ENCODE measurements around the gene C1orf87. TPM values are rescaled to one million over a fixed set of nuclear protein-coding genes. Genes with fewer than 3 reads are reported as not detected.
"Not testable (repeated sequence)": the region's sequence is repeated elsewhere in the genome, so short reads cannot be mapped to it uniquely, and the experiment has no call there.

C1orf87 gene
- total RNA-seq, 2 experiments from 2014 or later, result not detected

DNA sequence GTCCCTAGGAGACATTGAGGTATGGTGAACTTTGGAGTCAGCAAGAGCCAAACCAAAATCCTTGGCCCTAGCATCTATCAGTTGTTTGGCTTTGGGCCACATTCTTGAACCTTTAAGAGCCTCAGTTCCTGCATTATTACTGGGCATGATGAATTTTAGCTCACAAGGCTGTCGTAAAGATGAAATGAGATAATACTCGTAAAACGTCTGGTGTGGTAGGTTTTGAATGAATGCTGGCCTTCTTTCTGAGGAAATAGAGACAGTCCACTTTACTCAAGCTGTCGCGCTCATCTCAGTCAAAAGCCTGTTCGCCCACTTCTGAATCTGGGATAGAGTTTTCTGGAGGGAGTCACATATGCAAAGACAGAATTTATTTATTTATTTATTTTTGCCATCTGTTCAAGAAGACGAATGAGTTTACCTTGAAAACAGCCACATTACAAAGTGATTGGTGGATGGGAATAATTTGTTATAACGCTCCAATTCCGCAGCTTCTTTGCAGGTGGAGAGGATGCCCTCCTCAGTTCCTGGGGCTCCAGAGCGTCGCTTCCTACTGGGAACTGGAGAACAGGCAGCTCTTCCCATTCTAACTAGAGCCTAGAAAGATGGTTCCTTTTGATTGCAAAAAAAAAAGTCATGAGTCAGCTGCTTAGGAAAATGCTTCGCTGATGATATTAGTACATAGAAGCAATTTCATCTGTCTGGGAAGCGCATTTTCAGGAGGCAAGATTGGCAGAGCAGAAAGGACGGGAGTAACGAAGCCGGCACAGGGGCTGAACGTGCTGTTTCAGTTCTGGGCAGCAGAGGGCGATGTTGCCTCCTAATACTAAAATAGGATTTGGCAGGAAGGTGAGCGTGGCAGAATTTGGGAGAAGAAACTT, 97.1 kb downstream of the C1orf87 start:
- peak; percentile 45 for DNase-seq
- Mint-ChIP-seq H3K4me3 (no peak overlapping the region), H3K27ac (no peak overlapping the region), H3K27me3 (peaks cover 25% of the 10 kb centered on the region), H3K4me1 (peaks cover 1% of the 10 kb centered on the region), H3K36me3 (ENCODE audit: low read depth) (no peaks in the 10 kb centered on the region), H3K9me3 (no peaks in the 10 kb centered on the region)
- CTCF ChIA-PET, result interaction anchor here (0.7 to 2.0 kb wide), 6 partner anchors 9 to 49 kb away, joined by 3 to 15 read pairs (median 4); no protein-coding TSS in a partner anchor
- POLR2A ChIA-PET, result no interaction called here

DNA sequence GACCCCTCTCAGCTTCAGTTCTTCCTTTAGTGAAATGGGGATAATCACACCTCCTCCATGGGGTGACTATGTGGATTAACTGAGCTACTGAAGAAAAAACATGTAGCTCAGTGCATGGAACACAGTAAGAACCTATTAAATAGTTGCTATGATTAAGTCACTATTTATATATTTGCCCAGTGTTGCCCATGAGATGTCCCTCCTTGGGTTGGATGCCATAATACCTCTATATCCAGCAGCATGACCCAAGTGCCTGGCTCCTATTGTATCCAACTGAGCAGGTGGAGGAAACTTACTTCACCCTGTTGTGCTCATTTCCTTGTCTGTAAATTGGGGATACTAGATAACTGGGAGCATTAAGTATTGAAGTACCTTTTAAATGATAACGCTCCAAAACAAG, 99.9 kb downstream of the C1orf87 start:
- ChIA-PET POLR2A (no interaction called here), CTCF (interaction anchor here (0.9 to 1.1 kb wide), 2 partner anchors 8 to 10 kb away, joined by 3 to 4 read pairs; no protein-coding TSS in a partner anchor)

DNA sequence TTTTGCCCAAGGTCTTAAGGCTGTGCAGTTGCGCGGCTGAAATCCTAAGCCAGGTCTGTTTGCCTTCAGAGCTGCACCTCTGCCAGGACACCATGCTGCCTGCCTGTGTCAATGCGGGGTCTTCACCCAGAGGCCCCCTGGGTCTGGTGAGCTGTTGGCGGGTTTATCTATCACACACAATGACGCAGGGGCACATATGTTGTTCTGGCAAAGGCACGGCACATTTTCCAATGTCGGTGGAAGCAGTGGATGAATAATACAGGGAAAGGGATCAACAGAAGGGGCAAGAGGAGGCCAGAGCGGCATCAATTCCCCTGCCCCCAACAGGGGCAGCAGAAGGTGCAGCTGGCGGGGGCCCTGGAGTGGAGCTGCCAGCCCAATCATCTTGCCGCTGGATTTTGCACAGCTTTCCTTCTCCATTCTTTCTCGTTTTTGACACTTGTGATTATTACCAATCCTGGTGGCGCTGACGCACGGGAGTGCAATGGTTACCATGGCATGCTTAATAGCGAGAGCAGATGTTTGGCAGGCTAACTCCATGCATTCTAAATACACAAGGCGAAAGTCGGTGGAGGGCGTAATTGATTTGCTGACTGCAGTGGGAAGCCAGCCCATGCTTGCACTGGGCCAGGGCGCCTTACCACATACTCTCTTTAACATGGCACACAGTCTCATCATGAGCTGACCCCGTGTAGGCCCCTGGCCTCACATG, 101.2 kb downstream of the C1orf87 start:
- Mint-ChIP-seq H3K4me1 (peaks cover 3% of the 10 kb centered on the region), H3K4me3 (no peak overlapping the region), H3K27ac (no peak overlapping the region), H3K36me3 (ENCODE audit: low read depth) (no peaks in the 10 kb centered on the region), H3K27me3 (peaks cover 25% of the 10 kb centered on the region), H3K9me3 (no peaks in the 10 kb centered on the region)
- POLR2A ChIA-PET, result no interaction called here
- CTCF ChIA-PET, result interaction anchor here (1.2 to 2.4 kb wide), 7 partner anchors 8 to 117 kb away, joined by 3 to 14 read pairs (median 6); no protein-coding TSS in a partner anchor
- DNase-seq, result no peak

More for the DNA sequence above, 99.9 kb downstream of the C1orf87 start:
- no peak overlapping the region for H3K27ac Mint-ChIP-seq
- H3K27me3 Mint-ChIP-seq, result peaks cover 25% of the 10 kb centered on the region
- no peaks in the 10 kb centered on the region for H3K9me3 Mint-ChIP-seq
- H3K4me1 Mint-ChIP-seq, result peaks cover 3% of the 10 kb centered on the region
- DNase-seq, result no peak
- no peaks in the 10 kb centered on the region for H3K36me3 Mint-ChIP-seq (ENCODE audit: low read depth)
- no peak overlapping the region for H3K4me3 Mint-ChIP-seq

DNA sequence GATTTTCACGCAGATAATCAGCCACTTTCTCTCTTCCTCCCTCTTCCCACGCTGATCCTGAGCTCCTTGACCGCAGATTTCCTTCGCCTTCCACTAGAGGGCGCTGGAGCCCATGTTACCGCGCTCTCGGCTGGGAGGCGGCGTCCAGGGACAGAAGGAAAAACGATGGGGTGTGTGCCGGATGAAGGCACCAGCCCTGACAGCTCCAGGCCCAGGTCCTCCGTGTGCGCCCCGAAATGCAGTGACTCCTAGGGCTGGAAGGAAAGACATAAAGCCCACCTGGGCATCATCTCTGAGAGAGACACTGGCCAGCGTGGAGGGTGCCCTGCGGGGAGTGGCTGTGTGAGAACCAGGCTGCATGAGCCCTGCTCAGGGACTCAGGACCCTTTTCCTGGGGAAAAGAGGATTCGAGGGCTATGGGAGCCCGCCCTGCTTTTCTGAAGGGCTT, 102.1 kb downstream of the C1orf87 start:
- ChIA-PET POLR2A (no interaction called here), CTCF (interaction anchor here (0.6 to 2.4 kb wide), 17 partner anchors 9 to 794 kb away, joined by 3 to 14 read pairs (median 4); no protein-coding TSS in a partner anchor)
- Mint-ChIP-seq H3K27ac (no peak overlapping the region), H3K27me3 (peaks cover 21% of the 10 kb centered on the region), H3K9me3 (no peaks in the 10 kb centered on the region), H3K4me1 (peaks cover 3% of the 10 kb centered on the region), H3K4me3 (no peak overlapping the region), H3K36me3 (ENCODE audit: low read depth) (no peaks in the 10 kb centered on the region)
- peak; percentile 43 for DNase-seq

DNA sequence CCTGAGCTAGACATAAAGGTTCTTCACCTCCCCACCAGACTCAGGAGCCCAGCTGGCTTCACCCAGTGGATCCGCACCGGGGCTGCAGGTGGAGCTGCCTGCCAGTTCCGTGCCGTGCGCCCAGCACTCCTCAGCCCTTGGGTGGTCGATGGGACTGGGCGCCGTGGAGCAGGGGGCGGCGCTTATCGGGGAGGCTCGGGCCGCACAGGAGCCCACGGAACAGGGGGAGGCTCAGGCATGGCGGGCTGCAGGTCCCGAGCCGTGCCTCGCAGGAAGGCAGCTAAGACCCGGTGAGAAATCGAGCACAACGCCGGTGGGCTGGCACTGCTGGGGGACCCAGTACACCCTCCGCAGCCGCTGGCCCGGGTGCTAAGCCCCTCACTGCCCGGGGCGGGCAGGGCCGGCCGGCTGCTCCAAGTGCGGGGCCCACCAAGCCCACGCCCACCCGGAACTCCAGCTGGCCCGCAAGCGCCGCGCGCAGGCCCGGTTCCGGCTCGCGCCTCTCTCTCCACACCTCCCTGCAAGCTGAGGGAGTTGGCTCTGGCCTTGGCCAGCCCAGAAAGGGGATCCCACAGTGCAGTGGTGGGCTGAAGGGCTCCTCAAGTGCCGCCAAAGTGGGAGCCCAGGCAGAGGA, 103.9 kb downstream of the C1orf87 start:
- H3K4me1 Mint-ChIP-seq; H3K27ac Mint-ChIP-seq; H3K9me3 Mint-ChIP-seq; DNase-seq; H3K4me3 Mint-ChIP-seq; H3K36me3 Mint-ChIP-seq (ENCODE audit: low read depth); POLR2A ChIA-PET: not testable (repeated sequence)
- CTCF ChIA-PET, result interaction anchor here (0.6 to 2.4 kb wide), 4 partner anchors 13 to 971 kb away, joined by 3 to 6 read pairs (median 4); no protein-coding TSS in a partner anchor
- H3K27me3 Mint-ChIP-seq, result peaks cover 15% of the 10 kb centered on the region

DNA sequence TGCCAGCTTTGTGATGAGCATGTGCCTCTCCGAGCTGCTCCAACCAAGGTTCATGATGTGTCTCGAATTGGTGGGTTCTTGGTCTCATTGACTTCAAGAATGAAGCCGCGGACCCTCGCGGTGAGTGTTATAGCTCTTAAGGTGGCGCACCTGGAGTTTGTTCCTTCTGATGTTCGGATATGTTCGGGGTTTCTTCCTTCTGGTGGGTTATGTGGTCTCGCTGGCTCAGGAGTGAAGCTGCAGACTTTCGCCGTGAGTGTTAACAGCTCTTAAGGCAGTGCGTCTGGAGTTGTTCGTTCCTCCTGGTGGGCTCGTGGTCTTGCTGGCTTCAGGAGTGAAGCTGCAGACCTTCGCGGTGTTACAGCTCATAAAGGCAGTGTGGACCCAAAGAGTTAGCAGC, 104.8 kb downstream of the C1orf87 start:
- H3K27me3 Mint-ChIP-seq, result peaks cover 12% of the 10 kb centered on the region
- CTCF ChIA-PET, result interaction anchor here (1.0 to 2.7 kb wide), 4 partner anchors 8 to 21 kb away, joined by 4 to 15 read pairs (median 4); no protein-coding TSS in a partner anchor
- H3K4me1 Mint-ChIP-seq; H3K4me3 Mint-ChIP-seq; POLR2A ChIA-PET; DNase-seq; H3K27ac Mint-ChIP-seq; H3K36me3 Mint-ChIP-seq (ENCODE audit: low read depth); H3K9me3 Mint-ChIP-seq: not testable (repeated sequence)

DNA sequence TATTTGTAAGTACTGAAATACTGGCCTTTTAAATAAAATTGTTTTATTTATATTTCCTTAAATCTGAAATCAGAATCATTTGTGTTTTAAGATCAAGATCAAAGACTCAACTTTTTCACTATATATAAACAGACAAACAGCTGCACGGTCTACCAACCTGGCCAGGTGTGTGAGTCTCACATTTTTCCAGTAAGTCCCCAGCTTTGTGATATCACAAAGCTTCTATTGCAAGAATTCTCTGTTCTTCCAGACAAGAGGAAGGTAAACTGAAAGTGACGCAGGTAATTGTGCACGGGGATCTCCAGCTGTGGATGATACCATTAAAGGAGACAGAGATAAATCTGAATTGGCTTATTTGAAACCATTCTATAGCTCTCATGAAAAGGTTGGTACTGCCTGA, 105.8 kb downstream of the C1orf87 start:
- ChIA-PET CTCF (interaction anchor here (1.2 to 2.7 kb wide), 2 partner anchors 9 to 20 kb away, joined by 4 to 15 read pairs; no protein-coding TSS in a partner anchor), POLR2A (no interaction called here)
- DNase-seq, result no peak
- Mint-ChIP-seq H3K27me3 (peaks cover 7% of the 10 kb centered on the region), H3K4me1 (peaks cover 3% of the 10 kb centered on the region), H3K36me3 (ENCODE audit: low read depth) (no peaks in the 10 kb centered on the region), H3K27ac (no peak overlapping the region), H3K9me3 (no peaks in the 10 kb centered on the region), H3K4me3 (no peak overlapping the region)

DNA sequence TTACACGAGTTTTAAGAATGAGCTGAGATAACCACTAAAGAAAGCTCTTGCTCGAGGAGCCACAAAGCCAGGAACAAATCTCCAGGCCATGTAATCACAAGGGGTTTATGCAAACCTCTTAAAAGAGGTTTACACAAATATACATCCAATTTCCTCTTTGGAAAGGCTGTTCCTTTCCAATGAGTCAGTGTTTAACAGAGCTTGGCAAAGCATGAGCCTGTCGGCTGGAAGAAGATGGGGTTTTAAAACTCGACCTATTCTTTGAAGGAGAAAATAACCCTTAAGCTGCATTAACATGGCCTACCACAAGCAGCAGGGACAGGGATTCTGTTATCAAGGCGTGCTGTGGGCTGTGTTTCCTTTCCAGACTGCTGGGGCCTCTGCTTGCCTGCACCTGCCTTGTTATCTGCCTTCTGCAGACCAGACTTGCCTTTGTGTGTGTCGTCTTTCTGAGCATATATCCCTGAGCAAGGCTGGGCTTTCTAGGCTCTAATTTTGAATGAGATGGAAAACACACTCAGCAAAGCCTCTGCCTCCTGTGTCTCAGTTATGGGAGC, 106.4 kb downstream of the C1orf87 start:
- Mint-ChIP-seq H3K27me3 (peaks cover 7% of the 10 kb centered on the region), H3K36me3 (ENCODE audit: low read depth) (no peaks in the 10 kb centered on the region), H3K27ac (no peak overlapping the region), H3K4me1 (peaks cover 3% of the 10 kb centered on the region), H3K4me3 (no peak overlapping the region), H3K9me3 (no peaks in the 10 kb centered on the region)
- DNase-seq, result no peak
- CTCF ChIA-PET, result interaction anchor here (2.7 kb wide), 1 partner anchor 10 kb away, joined by 15 read pairs; no protein-coding TSS in a partner anchor
- POLR2A ChIA-PET, result no interaction called here

DNA sequence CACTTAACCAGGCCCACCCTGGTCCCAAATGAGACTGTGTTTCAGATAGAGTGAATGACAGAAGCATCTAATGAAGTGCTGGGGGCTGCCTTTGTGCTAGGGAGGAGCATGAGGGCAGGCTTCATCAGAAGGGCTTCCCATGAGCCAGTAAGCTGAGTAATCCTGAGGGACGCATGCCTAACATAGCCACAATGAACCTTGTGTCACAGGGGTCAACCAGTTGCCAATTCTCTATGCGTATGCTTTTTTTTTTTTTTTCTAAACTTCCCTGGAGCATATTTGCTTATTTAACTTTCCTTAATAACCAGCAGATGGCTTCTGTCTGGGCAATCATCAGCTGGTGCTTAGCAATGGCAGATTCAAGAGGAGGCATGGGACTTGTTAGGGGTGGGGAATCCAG, 121.5 kb downstream of the C1orf87 start:
- H3K27ac Mint-ChIP-seq, result no peak overlapping the region
- POLR2A ChIA-PET, result no interaction called here

DNA sequence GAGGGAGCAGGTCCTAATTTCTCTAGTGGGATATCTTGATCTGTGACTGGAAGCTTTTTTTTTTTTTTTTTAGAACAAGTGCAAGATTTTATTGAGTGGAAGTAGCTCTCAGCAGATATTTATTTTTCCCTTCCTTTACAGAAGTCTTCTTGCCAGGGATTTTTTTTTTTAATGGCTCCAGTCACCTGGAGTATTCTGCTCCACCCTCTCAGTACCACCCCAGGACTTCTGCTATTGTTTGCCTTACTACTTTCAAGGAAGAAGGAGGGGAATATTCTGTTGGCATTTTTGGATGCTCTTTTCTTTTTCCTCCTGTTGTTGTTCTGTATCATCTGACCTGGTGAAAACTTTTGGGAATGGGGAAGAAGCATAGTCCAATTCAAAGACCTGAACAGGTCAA, 123.9 kb downstream of the C1orf87 start:
- peaks cover 4% of the 10 kb centered on the region for H3K27me3 Mint-ChIP-seq
- no peaks in the 10 kb centered on the region for H3K9me3 Mint-ChIP-seq
- no peaks in the 10 kb centered on the region for H3K4me1 Mint-ChIP-seq
- H3K36me3 Mint-ChIP-seq (ENCODE audit: low read depth), result no peaks in the 10 kb centered on the region
- no peak overlapping the region for H3K27ac Mint-ChIP-seq
- CTCF ChIA-PET, result interaction anchor here (1.0 to 1.8 kb wide), 2 partner anchors 19 to 69 kb away, joined by 3 to 5 read pairs; no protein-coding TSS in a partner anchor
- POLR2A ChIA-PET, result no interaction called here
- no peak for DNase-seq
- H3K4me3 Mint-ChIP-seq, result no peak overlapping the region

More for the DNA sequence above, 121.5 kb downstream of the C1orf87 start:
- no peak for DNase-seq
- CTCF ChIA-PET, result interaction anchor here (1.8 kb wide), 1 partner anchor 73 kb away, joined by 6 read pairs; no protein-coding TSS in a partner anchor
- no peaks in the 10 kb centered on the region for H3K36me3 Mint-ChIP-seq (ENCODE audit: low read depth)
- no peaks in the 10 kb centered on the region for H3K4me1 Mint-ChIP-seq
- peaks cover 4% of the 10 kb centered on the region for H3K27me3 Mint-ChIP-seq
- no peaks in the 10 kb centered on the region for H3K9me3 Mint-ChIP-seq
- no peak overlapping the region for H3K4me3 Mint-ChIP-seq

DNA sequence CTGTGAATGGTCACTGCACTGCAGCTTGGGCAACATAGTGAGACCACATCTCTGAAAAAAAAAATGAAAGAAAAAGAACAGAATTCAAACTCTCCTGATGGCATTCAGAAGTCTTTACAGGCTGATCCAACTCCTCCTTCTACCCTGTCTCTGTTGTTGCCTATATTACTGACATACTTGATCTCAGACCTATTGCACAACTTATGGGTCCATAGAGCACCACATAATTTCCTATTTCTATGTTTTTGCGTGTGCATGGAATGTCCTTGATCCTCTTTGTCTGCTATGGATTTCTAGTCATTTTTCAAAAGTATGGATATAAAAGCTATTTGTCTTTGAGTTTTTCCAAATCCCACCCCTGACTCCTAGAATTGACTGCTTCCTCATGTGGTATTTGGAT, 124.6 kb downstream of the C1orf87 start:
- peaks cover 4% of the 10 kb centered on the region for H3K27me3 Mint-ChIP-seq
- H3K36me3 Mint-ChIP-seq (ENCODE audit: low read depth), result no peaks in the 10 kb centered on the region
- DNase-seq, result no peak
- no peaks in the 10 kb centered on the region for H3K9me3 Mint-ChIP-seq
- H3K4me1 Mint-ChIP-seq, result no peaks in the 10 kb centered on the region
- POLR2A ChIA-PET, result no interaction called here
- CTCF ChIA-PET, result interaction anchor here (1.0 to 3.5 kb wide), 2 partner anchors 69 to 71 kb away, joined by 3 to 66 read pairs; no protein-coding TSS in a partner anchor
- no peak overlapping the region for H3K4me3 Mint-ChIP-seq
- no peak overlapping the region for H3K27ac Mint-ChIP-seq

Data from activated CD4-positive, alpha-beta memory T cell treated with anti-CD3 and anti-CD28 coated beads, Interleukin-2, amount 10 ng/mL, durations not matched to agents 7 days and 5 days (primary cell).